GM19023 (cell line): ENCODE measurements around the gene BCAS3.

ENCODE experiments used
- ATAC-seq: cut with Tn5 transposase; IDR thresholded peaks from one replicate; pipeline ENCODE4 v1.9.1; 2021; ENCODE audit warnings: mild to moderate bottlenecking, moderate library complexity; ENCODE audit not compliant: unreplicated experiment

BCAS3 gene

DNA sequence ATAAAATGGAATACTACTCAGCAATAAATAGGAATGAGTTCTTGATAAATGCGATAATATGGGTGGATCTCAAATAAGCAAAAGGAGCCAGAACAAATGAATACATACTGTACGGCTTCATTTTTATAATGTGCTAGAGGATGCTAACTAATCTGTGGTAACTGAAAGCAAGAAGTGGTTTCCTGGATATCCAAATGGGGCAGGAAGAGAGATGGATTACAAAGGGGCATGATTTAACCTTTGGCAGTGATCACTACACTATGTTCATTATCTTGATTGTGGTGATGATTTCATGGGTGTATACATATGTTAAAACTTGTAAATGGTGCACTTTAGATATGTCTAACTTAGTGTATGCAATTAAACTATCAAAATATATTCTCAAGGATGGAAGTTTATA, 499.7 kb downstream of the BCAS3 start:
- no peak for ATAC-seq

DNA sequence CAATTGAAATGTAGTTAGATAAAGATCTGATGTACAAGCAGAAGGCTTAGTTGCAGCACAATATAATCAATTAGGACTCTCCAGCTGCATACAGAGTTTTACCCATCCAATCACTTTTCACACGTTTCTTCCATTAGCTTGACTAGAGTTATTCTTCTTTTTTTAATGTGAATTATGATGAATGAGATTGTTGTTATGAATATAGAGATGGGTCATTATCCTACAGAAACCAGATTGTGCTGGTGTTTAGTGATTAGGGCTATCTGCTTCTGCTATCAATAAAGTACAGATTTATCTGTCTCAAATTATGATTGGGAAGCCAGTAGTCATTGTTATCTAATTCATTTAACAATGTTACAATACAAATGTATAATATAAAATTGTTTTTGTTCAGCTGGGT, 500.6 kb downstream of the BCAS3 start:
- ATAC-seq = no peak

DNA sequence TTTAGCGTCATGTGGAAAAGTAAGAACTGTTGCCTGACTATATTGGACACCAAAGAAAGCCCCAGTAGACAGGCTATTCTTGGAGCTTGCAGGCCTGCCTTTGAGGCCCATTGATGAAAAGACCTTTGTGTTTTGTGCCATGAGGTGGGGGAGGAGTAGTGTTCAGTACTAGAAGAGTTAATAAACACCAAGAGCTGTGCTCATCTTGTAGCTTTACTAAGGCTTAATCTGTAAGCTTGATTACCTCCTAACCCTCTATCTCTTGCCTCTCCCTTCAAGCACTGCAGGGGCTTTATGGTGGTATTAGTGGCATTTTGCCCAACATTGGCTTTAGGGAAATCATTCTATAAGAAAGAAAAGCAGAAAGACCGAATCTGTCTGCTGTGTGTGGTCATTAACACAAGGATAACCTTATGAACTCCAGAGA, 501.7 kb downstream of the BCAS3 start:
- no peak for ATAC-seq

DNA sequence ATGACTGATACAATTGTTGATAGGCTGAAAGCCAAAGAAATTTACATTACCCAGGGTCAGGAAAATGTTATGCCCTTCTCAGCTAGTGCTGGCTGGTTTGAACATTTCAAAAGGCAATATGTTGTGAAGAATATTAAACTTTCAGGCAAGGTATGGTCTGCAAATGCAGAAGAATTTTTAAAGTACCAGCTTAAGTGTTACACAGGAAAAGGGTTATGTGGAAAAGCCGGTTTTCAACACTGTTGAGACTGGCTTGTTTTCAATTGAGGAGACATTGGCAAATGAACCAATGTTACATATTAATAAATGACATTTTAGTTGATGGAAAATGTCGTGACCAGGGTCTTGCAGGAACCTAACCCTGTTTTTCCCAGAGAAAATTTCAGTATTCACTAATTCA, 506.1 kb downstream of the BCAS3 start:
- ATAC-seq = no peak

DNA sequence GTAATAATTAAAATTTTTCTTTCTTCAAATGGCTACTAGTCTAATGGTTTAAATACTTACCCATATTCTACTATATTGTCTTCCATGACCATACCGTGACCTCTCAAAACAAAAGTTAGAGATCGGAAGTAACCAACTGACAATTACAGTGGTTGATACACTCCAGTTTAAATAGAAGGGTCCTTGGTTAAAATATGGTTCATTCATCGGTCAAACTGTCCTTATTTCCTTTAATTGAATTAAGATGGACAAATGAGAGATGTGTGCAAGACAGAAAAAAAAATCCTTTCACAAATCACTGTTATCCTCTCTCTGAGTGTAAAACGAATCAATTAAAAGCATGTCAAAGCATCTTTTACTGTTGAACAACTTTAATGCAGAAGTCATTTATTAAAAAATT, 507.7 kb downstream of the BCAS3 start:
- no peak for ATAC-seq

DNA sequence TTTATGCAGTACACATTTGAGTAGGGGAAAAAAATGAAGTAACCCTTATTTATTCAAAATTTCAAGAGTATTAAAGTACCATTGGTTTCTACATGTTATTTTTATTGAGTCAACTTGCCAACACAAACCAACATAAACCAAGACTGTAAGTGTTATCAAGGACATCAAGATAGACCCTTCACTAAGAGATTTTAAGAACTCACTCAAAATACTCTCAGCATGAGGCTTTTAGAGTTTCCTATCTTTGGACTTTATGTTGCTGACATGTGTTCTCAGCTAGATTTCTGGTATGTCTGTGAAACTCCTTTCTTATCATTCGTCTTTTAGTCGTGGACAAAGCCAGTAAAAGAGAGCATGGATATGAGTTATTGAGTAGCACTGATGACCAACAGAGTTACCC, 509.4 kb downstream of the BCAS3 start:
- no peak for ATAC-seq

DNA sequence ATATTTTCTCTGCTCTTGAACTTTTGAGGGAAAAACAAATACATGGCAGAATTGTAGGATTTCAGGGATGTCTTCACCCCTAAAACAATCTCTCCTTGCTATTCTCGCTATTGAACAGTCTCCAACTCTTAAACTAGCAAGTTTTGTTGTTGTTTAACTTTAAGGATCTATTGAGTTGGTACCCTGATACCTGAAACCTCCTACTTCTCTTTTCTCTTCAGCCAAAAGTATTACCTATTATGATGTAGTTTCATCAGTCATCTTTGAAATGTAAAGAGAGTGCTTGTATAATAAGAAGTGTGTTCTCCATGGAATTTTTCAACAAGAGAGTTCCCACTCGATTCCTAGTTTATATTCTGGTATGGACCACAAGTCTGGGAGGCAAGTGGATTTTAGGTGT, 510.4 kb downstream of the BCAS3 start:
- no peak for ATAC-seq

DNA sequence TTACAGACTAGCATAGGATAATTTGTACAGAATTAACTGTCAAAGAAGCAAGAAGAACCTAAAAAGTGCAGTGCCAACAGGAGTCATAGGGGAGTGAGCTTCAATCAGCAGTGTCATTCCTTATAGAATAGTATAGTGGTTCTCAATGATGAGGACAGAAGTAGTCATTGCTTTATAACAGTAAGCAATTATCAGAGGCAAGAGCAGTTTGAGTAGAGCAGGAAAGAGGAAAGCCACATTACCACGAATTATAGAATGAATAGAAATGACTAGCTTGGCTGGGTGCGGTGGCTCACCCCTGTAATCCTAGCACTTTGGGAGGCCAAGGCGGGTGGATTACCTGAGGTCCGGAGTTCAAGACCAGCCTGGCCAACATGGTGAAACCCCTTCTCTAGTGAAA, 512.3 kb downstream of the BCAS3 start:
- ATAC-seq = no peak

DNA sequence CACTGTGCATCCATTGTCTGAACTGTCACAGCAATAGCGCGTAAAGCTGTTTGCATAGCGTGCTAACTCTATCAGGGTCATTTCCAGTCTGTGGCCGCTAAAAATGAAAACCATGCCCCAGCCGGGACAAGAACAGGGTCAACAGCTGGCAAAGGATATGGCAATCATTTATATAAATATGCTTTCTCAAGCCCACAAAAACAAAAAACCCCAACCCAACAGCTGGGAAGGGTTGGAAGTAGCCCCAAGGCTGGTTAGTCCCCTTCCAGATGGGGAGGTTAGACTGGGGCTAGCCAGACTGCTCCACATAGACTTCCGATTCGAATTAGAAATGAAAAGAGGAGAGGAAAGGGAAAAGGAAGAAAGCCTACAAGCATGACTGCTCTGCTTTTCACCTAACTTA, 518.7 kb downstream of the BCAS3 start:
- no peak for ATAC-seq

DNA sequence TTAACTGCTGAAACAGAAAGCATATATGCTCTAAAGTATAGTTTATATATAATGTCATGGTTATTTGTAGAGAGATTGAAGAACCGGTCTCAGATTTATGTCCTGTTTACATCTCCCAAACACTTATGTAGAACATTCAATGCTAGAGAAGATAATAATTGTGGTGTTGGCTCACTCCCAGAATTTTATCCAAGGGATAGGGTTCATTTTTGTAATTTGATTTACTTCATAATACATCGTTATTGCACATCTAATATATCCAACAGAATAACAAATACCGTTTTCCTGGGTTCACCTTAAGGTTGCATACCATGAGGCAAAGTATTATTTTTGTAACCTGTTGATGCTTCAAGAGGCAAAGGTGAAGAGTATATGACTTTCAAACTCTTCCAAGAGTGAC, 519.1 kb downstream of the BCAS3 start:
- no peak for ATAC-seq

DNA sequence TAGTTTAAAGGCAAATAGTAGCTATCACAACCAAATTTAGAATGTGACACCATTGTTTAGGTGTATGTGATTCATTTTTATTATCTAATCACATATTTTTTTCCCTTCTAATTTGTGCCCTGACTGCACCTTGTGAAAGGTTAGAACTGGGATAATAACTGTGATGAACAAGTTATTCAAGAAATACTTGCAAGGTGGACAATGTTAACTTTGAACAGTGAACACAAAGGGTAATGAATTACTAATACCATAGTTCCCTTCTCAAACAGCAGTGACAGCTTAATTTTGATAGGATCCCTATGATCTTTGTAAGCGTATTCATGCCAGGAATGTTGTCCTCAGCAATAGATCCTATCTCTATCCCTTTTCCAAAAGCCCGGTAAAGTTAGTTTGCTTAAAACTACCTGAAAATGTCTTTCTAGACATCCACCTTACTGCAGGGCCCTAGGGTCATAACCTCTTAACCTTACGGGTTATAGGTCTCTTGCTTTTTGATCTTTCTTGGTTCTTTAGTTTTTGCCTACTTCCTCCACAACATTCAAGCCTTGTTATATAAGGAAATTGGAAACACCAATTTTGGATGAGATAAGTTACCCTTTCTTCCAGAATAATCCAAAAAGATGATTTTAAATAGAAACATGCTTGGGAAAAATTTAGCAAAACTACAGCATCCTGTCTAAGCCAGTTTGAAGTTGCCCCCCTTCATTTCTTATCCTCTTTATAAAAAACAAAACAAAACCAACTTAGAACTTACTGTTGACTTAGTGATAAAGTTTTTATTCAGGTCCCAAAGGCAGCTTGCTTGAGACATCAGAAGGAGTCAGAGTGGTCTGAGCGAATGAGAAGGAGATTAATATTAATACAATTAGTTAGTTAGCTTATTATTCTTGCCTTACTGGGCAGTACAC, 522.0 kb downstream of the BCAS3 start:
- no peak for ATAC-seq

DNA sequence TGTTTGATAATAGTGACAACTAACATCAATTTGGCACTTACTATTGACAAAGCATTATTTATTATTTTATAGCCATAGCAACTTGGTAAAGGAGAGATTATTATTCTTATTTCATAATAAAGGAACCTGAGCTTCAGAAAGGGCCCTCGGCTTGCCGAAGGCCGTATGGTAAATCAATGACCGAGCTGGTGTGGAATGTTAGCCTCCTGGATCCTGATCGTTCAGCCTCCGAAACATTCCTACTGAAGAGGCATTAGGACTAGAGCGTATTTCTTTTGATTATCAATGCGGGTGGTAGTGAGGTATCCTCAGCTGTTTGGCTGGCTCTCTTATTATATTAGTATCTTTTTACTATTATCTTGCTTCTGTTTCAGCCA, 522.7 kb downstream of the BCAS3 start:
- ATAC-seq = no peak

DNA sequence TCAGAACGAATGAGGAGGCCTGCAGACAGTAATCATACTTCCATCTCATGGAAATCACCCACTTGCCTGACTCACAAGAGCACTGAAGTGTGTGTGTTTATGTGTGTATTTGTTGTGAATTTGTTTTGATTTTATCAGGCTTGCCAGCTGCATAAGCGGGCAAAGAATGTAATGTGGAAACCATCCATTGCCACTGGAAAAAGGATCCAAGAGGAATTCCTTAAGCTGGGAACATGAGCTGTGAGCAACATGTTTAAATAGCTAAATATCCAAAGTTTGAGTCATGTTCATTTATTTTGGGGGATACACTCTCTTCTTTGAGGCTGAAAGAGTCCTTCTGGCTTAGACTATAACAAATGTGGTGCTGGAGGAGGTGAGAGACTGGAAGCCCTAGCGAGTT, 523.6 kb downstream of the BCAS3 start:
- ATAC-seq = no peak

DNA sequence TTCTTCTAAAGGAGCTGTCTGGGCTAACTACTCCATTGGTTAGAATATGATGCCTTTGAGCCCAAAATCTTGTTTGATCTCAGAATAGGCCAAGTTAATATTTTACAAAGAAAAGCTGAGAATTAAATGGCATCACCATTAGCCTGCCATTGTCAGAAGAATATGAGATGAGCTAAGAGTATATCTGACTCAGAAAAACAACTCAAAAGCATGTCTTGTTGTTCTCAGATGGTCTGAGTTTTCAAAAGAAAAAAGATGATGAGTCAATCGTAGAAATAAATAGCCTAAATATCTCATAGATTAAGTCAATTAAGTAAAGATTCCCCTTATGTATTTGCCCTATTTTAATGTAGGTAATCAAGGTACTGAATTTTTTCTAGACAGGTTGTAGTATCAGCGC, 524.9 kb downstream of the BCAS3 start:
- ATAC-seq = no peak

DNA sequence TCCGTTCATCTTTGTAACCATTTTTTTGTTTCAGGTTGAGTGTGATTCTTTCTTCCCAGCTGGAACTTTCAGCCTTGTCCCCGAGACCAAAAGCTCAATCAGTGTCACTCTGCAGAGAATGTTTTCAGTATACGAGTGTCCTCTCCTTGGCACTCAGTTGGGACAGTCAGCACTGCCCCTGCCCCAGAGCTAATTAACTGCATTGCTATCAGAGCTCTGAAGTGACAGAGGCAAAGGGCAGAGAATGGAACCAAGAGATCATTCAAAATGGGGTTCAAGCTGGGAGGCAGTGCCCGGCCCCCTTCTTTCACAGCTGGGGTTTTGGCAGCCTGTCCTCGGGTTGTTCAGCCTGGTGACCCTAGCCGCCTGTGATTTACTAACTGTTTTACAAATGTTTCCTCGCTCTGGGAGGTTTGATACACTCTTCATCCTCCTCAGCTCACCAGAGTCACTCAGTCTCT, 526.0 kb downstream of the BCAS3 start:
- ATAC-seq = no peak

DNA sequence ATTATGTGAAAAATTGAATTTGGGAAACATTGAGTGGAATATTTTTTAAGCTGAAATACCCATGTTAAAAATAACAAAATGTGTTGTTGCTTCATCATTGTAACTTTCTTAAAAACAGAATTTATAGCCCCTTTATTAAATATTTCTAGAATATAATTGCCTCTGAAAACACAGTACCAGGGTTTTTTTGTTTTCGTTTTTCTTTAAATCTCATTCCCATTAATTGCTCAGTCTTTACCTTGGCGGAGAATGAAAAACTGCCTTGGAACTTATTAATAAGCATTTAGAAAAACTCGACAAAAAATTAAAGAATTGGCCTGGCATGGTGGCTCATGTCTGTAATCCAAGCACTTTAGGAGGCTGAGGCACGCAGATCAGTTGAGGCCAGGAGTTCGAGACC, 526.8 kb downstream of the BCAS3 start:
- no peak for ATAC-seq

DNA sequence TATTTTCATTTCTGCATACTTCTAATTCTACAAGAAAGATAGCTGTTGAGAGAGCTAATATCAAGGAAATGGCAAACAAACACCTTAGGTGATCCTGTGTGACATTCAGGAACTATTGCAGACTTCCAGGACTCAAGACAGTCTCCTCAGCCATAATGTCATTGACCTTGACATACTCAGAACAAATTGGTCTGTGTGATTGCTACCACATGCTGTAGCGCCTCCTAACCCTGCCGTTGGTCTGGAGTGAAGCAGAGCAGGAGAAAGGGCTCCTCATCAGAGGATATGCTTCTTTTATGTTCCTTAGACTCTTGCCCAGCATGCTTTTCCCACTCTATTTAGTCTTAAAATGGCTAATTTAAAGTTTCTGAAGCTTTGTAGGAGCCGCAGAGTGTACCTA, 527.8 kb downstream of the BCAS3 start:
- no peak for ATAC-seq

DNA sequence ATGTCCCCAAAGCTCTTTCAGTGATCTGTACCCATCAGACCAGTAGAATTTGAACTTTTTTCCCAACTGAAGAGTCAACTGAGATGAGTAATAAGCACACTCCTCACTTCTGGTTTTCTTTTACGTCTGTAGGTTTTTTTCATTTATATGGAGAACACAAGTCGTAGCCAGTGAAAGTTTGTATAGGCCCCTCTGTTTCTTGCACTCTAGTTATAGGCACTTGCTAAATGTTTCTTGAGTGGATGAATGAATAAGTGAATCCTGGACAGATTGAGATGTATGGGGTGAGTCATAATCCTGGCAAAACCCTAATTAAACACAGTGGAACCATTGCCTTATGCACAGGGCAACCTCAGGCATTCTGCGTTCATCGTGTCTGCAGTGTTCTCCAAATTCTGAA, 528.3 kb downstream of the BCAS3 start:
- no peak for ATAC-seq

DNA sequence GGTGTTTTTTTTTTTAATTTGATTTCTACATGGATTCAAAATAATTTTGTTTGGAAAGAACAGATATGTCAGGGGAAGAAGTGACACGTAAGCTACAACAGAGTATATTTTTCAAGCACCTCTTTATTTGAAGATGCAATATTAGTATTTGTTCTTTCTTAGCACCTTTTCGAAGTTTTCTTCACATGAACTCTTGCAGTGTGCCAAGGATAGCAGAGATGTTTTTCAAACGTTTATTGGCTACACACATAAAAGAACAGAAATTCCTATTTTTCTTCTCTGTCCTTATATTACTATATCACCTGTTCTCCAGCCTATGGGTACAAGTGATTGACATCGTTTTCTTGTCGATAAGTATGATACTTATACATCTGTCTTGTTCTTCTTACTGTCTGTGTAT, 529.3 kb downstream of the BCAS3 start:
- ATAC-seq = no peak

DNA sequence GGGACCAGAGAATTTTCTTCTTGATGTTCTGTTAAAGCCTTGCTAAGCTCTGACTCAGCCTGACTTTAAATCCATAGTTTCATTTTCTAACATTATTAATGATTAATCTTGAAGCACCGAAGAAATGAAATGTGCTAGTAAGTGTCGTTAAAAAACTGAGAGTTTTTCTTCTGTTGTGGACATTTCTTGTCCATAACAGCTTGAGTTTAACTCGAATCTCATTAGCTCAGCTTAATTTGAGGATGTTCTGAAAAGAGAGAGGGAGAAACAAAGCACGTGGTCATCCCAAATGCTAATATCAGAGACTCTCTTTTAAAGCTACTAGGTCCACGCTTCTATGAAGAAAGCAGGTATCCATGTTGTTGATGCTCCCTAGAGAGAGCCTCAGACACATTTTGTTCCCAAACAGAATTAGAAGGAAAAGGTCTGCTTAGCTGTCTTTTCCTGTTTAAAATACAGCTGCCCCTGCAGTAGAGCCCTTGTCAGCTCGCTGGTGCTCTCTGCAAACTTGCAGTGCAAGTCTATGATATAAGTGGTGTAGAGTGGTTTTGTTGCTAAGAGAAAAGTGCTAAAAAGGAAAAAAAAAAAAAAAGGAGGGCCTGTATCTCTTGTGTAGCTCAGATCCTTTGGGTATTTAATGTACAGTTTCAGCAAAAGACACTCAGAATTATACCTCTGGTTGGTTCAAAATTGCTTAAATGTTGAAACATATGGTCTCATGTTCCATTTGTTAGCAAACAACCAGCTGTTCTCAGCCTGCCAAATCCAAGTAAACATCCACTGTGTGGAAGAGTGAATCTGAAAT, 530.9 kb downstream of the BCAS3 start:
- ATAC-seq = no peak

DNA sequence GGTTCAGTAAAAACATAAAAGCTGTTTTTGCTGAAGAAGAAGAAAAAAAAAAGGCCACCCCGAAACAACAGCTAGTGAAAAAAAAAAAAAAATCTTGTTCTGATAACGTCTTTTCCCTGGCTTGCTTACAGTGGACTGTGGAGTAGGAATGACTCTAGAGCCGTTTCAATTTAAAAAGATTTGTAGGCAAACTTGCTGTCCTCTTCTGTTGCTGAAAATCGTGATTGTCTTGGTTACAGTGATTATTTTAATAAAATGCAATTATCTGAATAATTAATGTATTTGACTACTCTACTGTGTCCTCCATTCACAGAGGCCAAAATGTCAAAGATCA, 531.4 kb downstream of the BCAS3 start:
- ATAC-seq = no peak

DNA sequence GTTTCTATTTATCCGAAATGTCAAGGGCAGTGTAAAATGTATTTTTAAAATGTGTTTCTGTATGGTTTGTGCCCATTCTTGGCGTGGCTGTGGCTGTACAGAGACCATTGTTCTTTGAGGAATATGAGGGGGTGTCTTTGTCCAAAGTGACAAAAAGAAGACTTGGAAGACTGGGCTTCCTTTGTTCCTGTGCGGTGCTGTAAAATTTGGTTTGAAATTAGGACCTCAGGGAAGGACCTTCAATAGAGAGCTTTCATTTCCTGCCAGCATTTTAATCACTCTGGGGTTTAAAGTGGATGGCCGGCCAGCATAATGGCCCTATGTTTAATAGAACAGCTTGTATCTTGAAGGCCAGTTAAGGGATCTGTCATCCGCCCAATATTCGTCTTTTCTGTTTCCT, 531.9 kb downstream of the BCAS3 start:
- no peak for ATAC-seq
